ENCODE measurements around the gene SUPT5H.
A peak's percentile ranks its signal among the peaks of the same experiment; 100 is the strongest.

The SUPT5H gene

DNA sequence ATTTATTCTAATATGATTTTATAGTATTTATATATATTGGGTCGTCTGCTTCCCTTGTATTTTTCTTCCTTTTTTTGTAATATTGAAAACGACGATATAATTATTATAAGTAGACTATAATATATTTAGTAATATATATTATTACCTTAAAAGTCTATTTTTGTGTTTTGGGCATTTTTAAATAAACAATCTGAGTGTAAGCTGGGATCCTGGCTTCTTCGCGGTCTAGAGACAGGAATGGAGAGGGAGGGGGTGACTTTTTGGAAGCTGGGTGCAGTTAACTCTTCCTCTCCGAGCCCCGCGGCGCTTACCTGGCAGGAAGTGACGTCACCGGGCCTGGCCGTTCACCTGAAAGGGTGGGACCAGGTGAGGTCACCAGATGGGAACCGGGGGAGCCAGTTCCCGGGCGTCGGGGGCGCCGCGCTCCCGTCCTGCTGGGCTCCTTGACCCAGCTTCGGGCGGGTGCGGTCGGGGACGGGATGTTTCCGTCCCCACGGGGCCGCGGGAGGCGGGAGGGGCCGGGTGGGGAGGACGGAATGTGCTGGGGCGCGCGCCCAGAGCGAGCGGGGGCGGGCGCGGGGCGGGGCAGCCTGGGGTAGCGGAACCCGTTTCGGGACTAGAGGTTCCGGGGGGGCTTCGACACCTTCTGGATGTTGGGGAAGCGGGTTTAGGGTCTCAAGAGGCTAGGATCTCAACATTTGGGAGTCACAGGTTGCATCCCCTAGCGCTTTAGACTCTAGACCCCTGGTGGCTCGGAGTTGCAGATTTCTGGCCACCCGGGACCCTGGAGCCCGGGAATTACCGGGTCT, 36.0 kb upstream of the SUPT5H start:
- peak; percentile 89 to 98 for DNase-seq

DNA sequence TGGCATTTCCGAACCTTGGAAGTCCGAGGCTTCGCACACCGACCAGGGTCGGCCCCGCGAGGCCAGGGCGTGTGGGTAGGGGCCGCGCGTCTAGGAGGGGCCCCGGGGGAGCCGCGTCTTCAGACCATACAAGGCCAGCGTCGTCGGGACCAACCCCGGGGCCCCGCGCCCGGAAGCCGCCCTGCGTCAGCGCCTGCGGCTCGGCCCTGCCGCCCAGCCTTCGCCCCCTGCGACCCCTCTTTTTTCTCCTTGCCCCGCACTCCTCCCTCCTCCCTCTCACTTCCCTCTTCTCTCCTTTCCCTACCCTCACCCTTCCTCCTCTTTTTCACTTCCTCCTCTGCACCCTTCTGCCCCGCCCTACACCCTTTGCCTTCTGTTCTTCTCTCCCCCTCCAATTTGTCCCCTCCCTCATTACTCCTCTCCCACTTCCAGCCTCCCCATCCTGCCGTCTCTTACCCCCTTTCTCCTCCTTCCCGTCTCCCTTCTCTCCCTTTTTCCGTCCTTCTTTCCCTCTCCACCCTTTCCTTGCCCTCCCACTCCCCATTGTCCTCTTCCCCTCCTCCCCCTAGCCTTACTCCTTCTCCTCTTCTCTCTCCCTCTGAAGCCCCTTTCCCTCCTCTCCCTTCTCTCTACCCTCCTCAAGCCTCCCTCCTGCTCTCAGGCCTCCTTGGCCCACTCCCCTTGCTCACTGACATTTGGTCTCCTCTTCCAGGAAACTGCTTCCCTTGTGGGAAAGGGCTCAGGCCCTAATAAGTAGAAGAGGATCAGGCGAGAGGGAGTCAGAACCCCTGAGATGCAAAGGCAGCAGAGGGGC, 35.2 kb upstream of the SUPT5H start:
- DNase-seq: peak in 1 of 2 experiments; percentile 68

DNA sequence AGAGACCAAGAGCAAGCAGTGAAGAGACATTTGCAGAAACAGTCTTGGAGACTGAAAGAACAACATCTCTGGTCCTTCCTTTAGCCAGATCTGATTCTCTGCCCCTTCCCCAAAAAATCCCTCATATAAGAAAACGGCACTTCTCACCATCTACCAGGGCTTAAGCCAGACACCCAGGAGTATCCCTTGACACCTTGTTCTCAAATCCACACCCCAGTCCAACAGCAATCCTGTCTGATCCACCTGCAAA, 34.6 kb upstream of the SUPT5H start:
- no peak for DNase-seq

DNA sequence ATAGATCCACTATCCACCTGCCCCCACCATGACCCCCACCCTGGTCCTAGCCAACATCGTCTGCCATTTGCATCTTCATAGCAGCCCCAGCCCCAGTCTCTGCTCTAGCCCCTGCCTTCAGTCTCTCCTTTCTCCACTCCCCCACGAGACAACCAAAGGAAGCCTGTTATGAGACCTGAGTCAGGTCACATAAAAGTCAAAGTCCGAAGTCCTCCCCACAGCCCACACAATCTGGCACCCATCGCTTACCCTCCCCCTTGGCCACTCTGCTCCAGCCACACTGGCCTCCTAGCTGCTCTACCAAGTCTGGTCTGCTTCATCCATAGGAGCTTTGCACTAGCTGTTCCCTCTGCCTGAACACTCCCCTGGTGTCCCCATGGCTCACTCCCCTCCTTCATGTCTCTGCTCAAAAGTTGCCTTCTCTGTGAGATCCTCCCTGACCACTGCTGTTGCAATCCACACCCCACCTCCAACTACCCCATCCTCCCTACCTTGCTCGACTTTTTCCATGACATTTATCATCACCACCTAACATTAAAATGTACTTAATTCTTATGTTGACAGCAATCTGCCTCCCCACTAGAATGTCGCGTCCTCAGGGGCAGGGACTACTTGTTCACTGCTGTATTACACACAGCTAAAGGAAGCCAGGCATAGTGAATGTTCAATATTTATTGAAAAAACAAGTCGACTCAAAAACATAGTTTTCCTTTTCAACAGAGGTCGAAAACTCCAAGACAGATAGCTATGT, 34.1 kb upstream of the SUPT5H start:
- no peak for DNase-seq

DNA sequence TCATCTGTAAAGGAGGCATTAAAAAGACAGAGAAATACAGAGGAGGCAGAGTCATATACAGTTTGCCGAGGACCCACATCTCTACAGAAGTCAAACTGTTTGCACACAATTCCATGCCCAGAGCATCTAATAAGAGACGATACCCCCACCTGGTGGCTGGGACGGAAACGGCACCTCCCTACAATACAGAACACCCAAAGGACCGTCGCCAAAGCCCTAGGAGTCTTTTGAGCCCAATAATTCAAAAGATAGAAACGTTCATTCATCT, 33.6 kb upstream of the SUPT5H start:
- DNase-seq: peak; percentile 95 to 97

DNA sequence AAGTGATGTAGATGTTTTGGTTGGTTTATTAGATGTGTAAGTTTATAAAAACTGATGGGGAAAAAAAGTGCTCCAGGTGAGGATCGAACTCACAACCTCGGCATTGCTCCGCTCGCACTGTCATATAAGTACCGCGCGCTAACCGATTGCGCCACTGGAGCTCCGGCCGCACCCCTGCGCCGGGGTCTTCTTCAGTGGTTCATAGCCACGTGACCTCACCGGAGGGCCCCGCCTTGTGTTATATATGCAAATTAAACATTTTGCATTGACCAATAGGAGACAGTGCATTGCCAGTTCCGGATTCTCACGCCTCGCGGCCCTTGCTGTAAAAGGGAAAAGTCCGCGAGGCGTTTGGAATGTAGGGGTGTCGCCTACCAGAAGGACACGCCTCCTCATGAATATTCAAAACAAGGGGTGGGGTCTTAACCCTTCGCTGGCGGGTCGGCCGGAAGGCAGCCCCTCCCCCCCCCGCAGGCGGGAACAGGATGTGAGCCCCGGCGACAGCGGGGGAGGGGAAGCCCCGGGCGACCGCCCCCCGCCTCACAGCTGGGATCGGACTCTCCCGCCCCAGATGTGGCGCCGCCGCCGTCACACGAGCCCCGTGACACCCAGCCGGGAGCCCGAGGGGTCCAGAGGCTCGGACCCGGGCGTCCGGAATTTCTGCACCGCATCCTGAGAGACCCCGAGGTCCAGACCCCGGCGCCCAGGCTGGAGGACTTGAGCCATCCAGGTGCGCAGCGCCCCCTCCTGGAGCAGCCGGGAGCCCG, 33.1 kb upstream of the SUPT5H start, which contains the start of gene PLEKHG2:
PLEKHG2 (plus strand) TSS at position 570 of the 767 bp plus-strand sequence. CDS start 1,418 bp downstream, outside the sequence.
- peak; percentile 99 to 100 for DNase-seq

DNA sequence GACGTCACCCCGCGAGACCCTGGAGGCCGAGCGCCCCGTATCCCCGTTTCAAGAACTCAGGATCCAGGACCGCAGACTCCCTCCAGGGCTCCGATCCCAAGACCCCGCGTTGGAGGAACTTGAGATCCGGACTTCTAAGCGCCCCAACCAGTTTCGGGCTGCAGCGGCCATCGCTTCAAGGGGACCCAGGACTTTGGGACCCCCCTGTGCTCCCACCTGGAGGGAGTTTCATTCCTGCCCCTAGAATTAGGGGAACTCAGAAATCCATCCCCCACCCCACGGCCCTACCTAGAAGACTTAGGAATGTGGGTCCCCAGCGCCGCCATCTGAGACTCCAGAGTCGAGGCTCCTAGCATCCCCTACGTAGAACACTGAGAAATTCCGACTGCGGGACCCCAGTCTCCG, 32.5 kb upstream of the SUPT5H start:
- no peak for DNase-seq

DNA sequence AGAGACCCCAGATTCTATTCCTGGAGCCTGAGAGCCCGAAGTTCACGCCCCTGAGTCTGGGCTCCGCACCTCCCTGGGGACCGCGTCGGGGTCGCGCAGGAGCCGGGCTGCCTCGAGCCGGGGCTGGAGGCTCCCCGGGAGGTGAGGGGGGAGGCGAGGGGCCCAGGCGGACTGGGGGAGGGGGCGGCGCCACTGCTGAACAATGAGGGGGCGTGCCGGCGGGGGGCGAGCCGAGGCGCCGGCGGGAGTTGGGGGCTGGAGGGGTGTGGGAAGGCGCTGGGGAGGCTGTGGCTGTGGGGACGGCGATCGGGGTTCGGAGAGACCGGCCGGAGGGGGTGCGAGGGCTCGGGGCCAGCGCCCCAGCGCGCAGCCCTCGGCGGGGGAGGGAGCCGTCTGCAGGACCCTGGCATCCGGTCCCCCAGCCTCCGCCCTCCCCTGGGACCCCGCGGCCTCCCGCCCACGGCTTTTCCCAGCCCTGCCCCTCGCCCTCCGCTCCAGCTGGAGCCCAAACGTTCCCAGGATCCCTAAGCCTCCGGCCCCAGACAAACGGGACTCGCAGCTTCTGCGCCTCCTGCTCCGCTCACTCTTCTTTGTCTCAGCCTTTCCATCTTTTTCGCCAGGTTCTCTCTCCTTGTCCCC, 32.0 kb upstream of the SUPT5H start:
- peak; percentile 52 to 83 for DNase-seq

DNA sequence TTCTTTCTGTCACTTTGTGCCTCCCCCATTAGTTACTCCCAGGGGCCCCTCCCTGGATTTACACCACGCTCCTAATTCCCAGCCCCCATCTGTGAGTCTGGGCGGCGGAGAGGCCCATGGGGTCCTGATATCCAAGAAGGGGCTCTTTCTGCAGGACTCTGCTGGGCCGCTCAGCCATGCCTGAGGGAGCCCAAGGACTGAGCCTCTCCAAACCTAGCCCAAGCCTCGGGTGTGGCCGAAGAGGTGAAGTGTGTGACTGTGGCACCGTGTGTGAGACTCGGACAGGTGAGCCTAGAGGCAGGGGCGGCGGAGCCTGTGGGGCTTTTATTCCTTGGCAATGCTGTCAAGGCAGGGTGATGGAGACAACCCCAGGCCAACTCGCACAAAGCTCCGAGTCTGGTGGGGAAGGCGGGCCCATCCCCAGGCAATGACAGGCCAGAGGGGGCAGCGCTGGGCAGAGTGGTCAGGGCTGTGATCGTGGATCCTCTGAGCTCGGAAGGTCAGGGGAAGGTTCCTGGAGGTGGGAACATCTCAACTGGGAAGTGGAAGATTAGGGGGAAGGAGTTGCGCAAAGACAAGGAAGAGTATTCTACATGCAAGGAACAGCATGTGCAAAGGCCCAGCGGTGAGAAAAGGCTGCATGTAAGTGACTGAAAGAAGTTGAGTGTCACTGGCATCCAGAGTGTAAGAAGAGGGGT, 31.3 kb upstream of the SUPT5H start:
- peak; percentile 48 to 52 for DNase-seq

DNA sequence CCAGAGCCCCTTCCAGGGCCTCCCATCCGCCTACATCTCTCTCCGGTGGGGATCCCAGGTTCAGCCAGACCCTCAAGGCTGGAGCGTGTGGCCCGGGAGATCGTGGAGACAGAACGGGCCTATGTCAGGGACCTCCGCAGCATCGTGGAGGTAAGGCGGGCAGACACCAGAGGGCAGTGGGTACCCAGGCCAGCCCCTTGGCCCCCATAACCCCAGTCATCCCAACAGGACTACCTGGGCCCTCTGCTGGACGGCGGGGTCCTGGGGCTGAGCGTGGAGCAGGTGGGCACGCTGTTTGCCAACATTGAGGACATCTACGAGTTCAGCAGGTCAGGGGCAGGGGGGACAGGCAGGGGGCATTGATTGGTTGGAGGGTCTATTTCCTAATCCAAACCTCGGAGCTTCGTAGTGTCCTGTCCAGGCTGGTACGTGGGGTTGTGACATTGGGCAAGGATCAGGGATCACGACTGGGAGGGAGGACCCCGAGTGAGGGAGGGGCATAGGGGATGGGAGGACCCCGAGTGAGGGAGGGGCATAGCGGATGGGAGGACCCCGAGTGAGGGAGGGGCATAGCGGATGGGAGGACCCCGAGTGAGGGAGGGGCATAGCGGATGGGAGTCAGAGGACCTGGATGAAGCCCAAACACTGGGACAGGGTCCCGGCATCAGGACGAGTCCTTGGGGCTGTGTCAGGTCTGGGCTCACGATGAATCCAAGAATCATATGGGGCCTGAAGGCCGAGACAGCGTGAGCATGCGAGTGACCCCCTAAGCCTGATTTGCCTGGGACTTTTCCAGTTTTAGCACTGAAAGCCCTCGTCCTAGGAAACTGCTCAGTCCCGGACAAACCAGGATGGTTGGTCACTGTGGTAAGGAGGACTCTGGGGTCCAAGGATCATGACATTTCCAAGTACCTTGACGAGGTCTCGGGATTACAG, 30.0 kb upstream of the SUPT5H start:
- DNase-seq: no peak

DNA sequence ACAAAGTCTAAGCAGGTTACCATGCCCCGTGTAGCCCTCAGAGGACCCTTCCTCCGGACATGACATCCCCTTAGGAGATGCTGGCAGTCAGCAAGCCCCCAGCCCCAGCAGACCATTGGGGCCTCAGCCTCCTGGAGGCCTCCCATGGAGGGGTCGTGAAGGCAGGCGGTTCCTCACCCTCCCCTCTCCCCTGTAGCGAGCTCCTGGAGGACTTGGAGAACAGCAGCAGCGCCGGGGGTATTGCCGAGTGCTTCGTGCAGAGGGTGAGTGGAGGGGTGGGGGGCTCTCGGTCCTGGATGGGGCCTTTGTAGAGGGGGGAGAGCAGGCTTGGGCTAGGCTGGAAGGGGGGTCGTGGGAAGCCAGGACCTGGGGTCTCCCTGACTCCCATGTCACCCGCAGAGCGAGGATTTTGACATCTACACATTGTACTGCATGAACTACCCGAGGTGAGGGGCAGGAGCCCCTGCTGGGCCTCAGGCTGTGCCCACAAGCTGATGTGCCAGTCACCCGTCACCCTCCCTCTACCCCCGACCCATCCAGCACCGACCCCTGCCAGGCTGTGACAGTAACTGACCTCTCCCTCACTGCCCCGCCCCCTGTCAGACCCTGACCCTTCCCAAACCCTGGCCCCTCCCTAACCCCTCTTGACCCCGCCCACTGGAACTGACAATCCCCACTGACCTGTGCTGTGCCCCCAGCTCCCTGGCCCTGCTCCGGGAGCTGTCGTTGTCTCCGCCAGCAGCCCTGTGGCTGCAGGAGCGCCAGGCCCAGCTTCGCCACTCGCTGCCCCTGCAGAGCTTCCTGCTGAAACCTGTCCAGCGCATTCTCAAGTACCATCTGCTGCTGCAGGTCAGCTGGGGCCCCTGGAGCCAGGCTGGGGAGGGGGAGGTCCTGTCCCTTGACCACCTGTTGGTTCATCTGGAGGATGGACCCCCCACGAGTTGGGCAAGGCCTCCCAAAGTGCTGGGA, 28.9 kb upstream of the SUPT5H start:
- DNase-seq: no peak

DNA sequence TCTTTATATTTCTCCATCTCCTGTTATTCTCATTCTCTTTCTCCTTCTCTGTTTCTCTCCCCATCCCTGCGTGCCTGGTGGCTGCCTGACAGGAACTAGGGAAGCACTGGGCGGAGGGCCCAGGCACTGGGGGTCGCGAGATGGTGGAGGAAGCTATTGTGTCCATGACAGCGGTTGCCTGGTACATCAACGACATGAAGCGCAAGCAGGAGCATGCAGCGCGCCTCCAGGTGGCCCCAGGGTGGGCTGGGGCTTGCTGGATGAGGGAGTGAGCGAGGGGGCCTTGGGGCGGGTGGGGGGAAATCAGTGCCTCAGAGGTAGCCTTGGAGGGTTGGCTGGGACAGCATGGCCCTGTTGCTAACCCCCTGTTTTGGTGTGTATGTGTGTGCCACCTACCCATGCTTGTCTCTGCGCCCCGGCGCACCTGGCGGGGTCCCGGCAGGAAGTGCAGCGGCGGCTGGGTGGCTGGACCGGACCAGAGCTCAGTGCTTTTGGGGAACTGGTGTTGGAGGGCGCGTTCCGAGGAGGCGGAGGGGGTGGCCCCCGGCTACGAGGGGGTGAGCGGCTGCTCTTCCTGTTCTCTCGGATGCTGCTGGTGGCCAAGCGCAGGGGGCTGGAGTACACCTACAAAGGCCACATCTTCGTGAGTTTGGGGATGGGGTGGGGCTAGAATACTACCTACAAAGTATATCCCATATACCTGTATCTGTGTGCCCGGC, 27.8 kb upstream of the SUPT5H start:
- DNase-seq: no peak

DNA sequence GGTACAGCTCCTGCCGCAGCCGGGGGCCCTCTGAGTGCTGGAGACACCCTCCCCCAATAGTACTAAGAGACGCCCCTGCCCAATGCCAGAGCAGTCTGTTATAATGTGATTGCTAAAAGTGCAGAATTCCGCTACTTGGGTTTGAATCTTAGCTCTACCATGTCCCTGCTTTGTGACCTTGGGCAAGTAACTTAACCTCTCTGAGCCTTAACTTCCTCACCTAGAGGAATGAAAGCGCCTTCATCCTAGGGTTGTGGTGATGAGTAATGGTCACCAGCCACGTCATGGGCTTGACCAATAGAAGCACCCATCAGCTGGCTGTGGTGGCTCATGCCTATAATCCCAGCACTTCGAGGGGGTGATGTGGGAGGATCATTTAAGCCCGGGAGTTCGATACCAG, 26.4 kb upstream of the SUPT5H start:
- no peak for DNase-seq

DNA sequence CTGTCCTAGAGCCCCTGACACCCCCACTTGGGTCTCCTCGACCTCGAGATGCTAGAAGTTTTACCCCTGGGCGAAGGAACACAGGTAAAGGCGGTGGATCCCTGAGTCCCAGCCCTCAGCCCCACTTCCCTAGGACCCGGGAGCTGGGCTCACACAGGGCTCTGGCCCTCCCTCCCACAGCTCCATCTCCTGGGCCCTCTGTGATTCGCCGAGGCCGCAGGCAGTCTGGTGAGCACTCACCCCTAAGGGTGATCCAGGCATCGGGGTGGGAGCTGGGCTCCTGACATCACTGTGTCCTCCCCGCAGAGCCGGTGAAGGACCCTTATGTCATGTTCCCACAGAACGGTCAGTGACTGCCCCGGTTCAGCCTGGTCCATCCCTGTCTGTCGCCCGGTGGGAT, 24.6 kb upstream of the SUPT5H start:
- DNase-seq: no peak

DNA sequence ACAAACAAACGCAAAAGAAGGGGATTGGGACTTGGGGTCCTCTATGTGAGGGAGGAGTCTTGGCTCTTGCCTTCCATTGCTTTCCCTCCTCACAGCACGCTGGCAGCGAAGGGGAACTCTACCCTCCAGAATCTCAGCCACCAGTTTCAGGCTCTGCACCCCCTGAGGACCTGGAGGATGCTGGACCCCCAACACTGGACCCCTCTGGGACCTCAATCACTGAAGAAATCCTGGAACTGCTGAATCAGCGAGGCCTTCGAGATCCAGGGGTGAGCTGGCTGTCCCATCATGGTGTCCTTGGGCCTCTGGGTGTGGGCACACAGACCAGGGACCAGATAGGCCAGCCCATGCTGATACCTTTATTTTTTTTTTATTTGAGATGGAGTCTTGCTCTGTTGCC, 23.4 kb upstream of the SUPT5H start:
- no peak for DNase-seq

DNA sequence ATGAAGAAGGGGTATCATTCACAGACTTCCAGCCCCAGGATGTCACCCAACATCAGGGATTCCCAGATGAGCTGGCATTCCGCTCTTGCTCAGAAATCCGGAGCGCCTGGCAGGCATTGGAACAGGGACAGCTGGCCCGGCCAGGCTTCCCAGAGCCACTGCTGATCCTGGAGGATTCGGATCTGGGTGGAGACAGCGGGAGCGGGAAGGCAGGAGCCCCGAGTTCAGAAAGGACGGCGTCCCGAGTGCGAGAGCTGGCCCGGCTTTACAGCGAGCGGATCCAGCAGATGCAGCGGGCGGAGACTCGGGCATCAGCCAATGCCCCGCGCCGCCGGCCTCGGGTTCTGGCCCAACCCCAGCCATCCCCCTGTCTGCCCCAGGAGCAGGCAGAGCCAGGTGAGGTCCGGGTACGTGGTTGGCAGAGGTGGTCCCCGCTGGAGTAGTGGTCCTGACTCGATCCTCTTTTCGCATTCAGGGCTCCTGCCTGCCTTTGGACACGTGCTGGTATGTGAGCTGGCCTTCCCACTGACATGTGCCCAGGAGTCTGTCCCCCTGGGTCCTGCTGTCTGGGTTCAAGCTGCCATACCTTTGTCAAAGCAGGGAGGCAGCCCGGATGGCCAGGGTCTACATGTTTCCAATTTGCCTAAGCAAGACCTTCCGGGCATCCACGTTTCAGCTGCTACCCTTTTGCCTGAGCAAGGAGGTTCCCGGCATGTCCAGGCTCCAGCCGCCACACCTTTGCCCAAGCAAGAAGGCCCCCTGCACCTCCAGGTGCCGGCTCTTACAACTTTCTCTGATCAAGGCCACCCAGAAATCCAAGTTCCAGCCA, 21.9 kb upstream of the SUPT5H start:
- DNase-seq: no peak

DNA sequence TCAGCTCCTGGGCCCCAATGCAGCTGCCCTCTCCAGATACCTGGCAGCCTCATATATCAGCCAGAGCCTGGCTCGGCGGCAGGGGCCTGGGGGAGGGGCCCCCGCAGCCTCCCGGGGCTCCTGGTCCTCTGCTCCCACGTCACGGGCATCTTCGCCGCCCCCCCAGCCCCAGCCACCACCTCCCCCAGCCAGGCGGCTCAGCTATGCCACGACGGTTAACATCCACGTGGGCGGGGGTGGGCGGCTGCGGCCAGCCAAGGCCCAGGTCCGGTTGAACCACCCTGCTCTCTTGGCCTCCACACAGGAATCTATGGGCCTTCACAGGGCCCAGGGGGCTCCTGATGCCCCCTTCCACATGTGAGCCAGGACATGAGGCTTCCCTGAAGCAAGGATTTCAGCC, 20.4 kb upstream of the SUPT5H start:
- no peak for DNase-seq

DNA sequence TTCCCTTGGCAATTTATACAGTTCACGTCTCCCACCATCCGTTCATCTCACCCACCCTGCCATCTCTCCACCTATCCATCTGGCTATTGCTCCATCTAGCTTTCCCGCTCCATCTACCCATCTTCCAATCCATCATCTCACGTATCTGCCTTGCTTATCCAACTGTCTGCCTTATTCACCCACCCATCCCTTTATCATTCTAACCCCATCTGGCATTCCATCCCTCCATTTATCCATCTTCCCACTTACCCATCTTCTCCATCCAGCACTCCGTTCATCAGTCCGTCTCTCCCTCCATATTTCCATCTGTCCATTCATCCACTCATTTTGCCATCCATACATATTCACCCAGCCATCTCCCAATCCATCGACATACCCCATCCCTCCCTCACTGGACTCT, 19.6 kb upstream of the SUPT5H start:
- DNase-seq: no peak

Measured in NCI-H526 (cell line).